ENCODE data around the gene CFAP91. TPM values are rescaled to one million over a fixed set of nuclear protein-coding genes. Genes with fewer than 3 reads are reported as not detected.

Gene CFAP91
- total and polyA plus RNA-seq, 9 of the 15 experiments (the other 6 are each of a cell fraction or from before 2014, with no cell fraction given) = not detected

GRCh38 chr3:119676771-119677640, 25.8 kb upstream of the CFAP91 start, which contains the start of gene COX17 (continued):
- TF ChIP-seq SMAD4 (CRISPR knock-in tag; conservative IDR thresholded peaks at IDR 0.05) (peak; percentile 75), ZNF655 (CRISPR knock-in tag; IDR thresholded peaks at IDR 0.05) (no peak), ELF4 (CRISPR knock-in tag; IDR thresholded peaks at IDR 0.05) (no peak; the same call in 1 of the 2 replicates), PHF20 (IDR thresholded peaks at IDR 0.05; ENCODE audit: partially characterized antibody) (peak; percentile 97), ZNF324 (CRISPR knock-in tag; IDR thresholded peaks at IDR 0.05) (no peak), ZBTB43 (CRISPR knock-in tag; IDR thresholded peaks at IDR 0.05) (no peak)

GRCh38 chr3:119677641-119677934, 25.2 kb upstream of the CFAP91 start:
- in situ Hi-C loops (cut with MboI) = loop anchor here (25.0 kb wide), 2 partner anchors 540 to 790 kb away; partner anchors contain the start of gene TEX55
- H3K27ac ChIP-seq (ENCODE audit: extremely low read depth, low read depth, low read length) = peak overlapping the region; percentile 94
- peak overlapping the region; percentile 58 for H3K4me3 ChIP-seq
- no peak for ATAC-seq
- peaks cover 17% of the 10 kb centered on the region for H3K79me2 ChIP-seq (ENCODE audit: control insufficient read depth, insufficient read depth, low read length)
- ChIA-PET POLR2A (interaction anchor here (0.6 to 1.6 kb wide), 3 partner anchors 16 to 31 kb away, joined by 3 read pairs; no protein-coding TSS in a partner anchor), CTCF (ENCODE audit: low intra/inter-chr PET ratio) (no interaction called here)
- H4K20me1 ChIP-seq (replicated peaks; ENCODE audit: control insufficient read depth, insufficient read depth, low read length) = no peaks in the 10 kb centered on the region
- FAIRE-seq = no peak
- no peaks in the 10 kb centered on the region for H3K9me3 ChIP-seq (replicated peaks; ENCODE audit: control insufficient read depth, insufficient read depth, low read depth, low read length)
- 40% methylated on average over 6 of the region's 6 CpGs for WGBS (ENCODE audit: insufficient coverage, low coverage, missing lambda C conversion rate)
- peak overlapping the region in 1 of 2 experiments; percentile 82; a peak in 2 of 4 replicates for H3K9ac ChIP-seq (ENCODE audit: insufficient read depth in 1 of 2, low read depth in 2 of 2, low read length in 2 of 2)
- DNase-seq (ENCODE audit: extremely low read depth in 1 of 4, low spot score in 3 of 4) = no peak
- H3K27me3 ChIP-seq (ENCODE audit: control insufficient read depth in 2 of 2, insufficient read depth in 2 of 2, low read length in 2 of 2) = no peaks in the 10 kb centered on the region
- intact Hi-C loops (cut with micrococcal nuclease) = loop anchor here (1.0 to 5.0 kb wide), 4 partner anchors 40 to 175 kb away; partner anchors contain the start of gene CD80
- H3K4me2 ChIP-seq (ENCODE audit: insufficient read depth, low read length) = peak overlapping the region; percentile 76
- peaks cover 0 to 11% of the 10 kb centered on the region in 2 experiments; a peak in 3 of 5 replicates for H3K4me1 ChIP-seq (replicated peaks in 1 of 2; ENCODE audit: control insufficient read depth in 2 of 2, insufficient read depth in 2 of 2, low read length in 2 of 2)
- peaks cover 19% of the 10 kb centered on the region; the same call in 2 of the 3 replicates for H3K36me3 ChIP-seq (ENCODE audit: control insufficient read depth, insufficient read depth, low read length)
- H3K9me1 ChIP-seq (ENCODE audit: control insufficient read depth, insufficient read depth, low read length) = no peaks in the 10 kb centered on the region
- H2AFZ ChIP-seq (ENCODE audit: low read depth, low read length) = peak overlapping the region; percentile 89
- BruUV-seq (replicated peaks) = TSS peak; percentile 83
- TF ChIP-seq C11orf30 (IDR thresholded peaks at IDR 0.05; ENCODE audit: low read depth) = no peak
- TF ChIP-seq KAT8 (IDR thresholded peaks at IDR 0.05; ENCODE audit: low read depth) = no peak
- TF ChIP-seq MLLT1 (IDR thresholded peaks at IDR 0.05) = peak in 1 of 2 experiments; percentile 19; a peak in 1 of 4 replicates
- no peak for TF ChIP-seq SRF (CRISPR knock-in tag; IDR thresholded peaks at IDR 0.05)
- peak; percentile 31; the same call in 1 of the 2 replicates for TF ChIP-seq ZNF395 (CRISPR knock-in tag; IDR thresholded peaks at IDR 0.05)
- no peak for TF ChIP-seq RBM22 (IDR thresholded peaks at IDR 0.05; ENCODE audit: low read depth, low read length, poor library complexity, severe bottlenecking)
- TF ChIP-seq NUFIP1 (IDR thresholded peaks at IDR 0.05; ENCODE audit: partially characterized antibody) = no peak
